ENCODE results near the gene ETF1.

DNA sequence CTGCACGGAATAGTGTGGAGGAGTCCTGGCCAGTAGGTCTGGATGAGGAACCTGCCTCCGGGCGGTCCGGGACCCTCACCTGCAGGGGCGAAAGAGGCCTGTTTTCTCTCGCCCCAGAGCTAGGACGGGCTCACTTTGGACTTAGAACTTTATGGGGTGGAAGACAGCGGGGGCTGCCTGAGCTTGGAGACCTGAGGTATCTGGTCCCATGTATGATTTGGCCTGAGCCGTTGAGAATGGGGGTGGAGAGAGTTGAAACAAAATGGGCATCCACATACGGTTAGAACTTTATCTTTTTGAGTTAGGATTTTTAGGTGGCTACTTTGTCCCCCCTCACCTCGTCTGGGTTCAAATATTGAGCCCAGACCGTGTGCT is 681 bp upstream of the ETF1 start:
- TF ChIP-seq, protein P1, sequence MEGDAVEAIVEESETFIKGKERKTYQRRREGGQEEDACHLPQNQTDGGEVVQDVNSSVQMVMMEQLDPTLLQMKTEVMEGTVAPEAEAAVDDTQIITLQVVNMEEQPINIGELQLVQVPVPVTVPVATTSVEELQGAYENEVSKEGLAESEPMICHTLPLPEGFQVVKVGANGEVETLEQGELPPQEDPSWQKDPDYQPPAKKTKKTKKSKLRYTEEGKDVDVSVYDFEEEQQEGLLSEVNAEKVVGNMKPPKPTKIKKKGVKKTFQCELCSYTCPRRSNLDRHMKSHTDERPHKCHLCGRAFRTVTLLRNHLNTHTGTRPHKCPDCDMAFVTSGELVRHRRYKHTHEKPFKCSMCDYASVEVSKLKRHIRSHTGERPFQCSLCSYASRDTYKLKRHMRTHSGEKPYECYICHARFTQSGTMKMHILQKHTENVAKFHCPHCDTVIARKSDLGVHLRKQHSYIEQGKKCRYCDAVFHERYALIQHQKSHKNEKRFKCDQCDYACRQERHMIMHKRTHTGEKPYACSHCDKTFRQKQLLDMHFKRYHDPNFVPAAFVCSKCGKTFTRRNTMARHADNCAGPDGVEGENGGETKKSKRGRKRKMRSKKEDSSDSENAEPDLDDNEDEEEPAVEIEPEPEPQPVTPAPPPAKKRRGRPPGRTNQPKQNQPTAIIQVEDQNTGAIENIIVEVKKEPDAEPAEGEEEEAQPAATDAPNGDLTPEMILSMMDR (IDR thresholded peaks at IDR 0.05; ENCODE audit: insufficient read depth, low read depth, low read length): no peak
- TF ChIP-seq EZH2 (IDR thresholded peaks at IDR 0.05; ENCODE audit: insufficient read depth, low read length): no peak

Measured in astrocyte (in vitro differentiated cells and primary cell).